Smooth muscle cell (in vitro differentiated cells): ENCODE results near the gene CCDC192. TPM values are rescaled to one million over a fixed set of nuclear protein-coding genes. Genes with fewer than 3 reads are reported as not detected.

Experiments used
- DNase-seq: peaks from one replicate; lab custom pipeline; 2025; ENCODE audit not compliant: unreplicated experiment; lab: John Stamatoyannopoulos, UW
- H2AFZ ChIP-seq: fragments of 200-600 bp; sonication (generic); 2 replicates; pipeline ENCODE4 v1.6.0; 2016; ENCODE audit warnings: antibody characterized with exemption, low read depth, mild to moderate bottlenecking
- H3F3A ChIP-seq: fragments of 200-600 bp; sonication (generic); 2 replicates; pipeline ENCODE4 v1.6.0; 2017; ENCODE audit warnings: antibody characterized with exemption, low read depth
- H3K27ac ChIP-seq: fragments of 200-600 bp; sonication (generic); 2 replicates; pipeline ENCODE4 v1.5.1; 2016; ENCODE audit warnings: low read depth, mild to moderate bottlenecking
- H3K27me3 ChIP-seq: fragments of 200-600 bp; sonication (generic); 2 replicates; pipeline ENCODE4 v1.6.1; 2016; ENCODE audit warnings: low read depth, mild to moderate bottlenecking
- H3K36me3 ChIP-seq: fragments of 200-600 bp; sonication (generic); 2 replicates; pipeline ENCODE4 v1.5.1; 2016; ENCODE audit warnings: low read depth
- H3K4me1 ChIP-seq: fragments of 200-600 bp; sonication (generic); 2 replicates; pipeline ENCODE4 v1.5.1; 2016; ENCODE audit warnings: low read depth
- H3K4me2 ChIP-seq: fragments of 200-600 bp; sonication (generic); 2 replicates; pipeline ENCODE4 v1.6.0; 2016; ENCODE audit warnings: mild to moderate bottlenecking
- H3K4me3 ChIP-seq: fragments of 200-600 bp; sonication (generic); 2 replicates; pipeline ENCODE4 v1.5.1; 2016; ENCODE audit warnings: mild to moderate bottlenecking
- H3K79me2 ChIP-seq: fragments of 200-600 bp; sonication (generic); 2 replicates; pipeline ENCODE4 v1.6.0; 2016; ENCODE audit warnings: low read depth, mild to moderate bottlenecking
- H3K9ac ChIP-seq: fragments of 200-600 bp; sonication (generic); 2 replicates; pipeline ENCODE4 v1.6.0; 2016; ENCODE audit warnings: low read depth
- H3K9me3 ChIP-seq: fragments of 200-600 bp; sonication (generic); replicated peaks from 2 replicates; pipeline ENCODE4 v1.5.1; 2016; ENCODE audit warnings: low read depth
- H4K20me1 ChIP-seq: fragments of 200-600 bp; sonication (generic); 2 replicates; pipeline ENCODE4 v1.6.0; 2016; ENCODE audit warnings: low read depth
- WGBS: methylation state at CpG from one replicate; pipeline ENCODE4 v1.1.7; 2016; ENCODE audit warnings: low lambda C conversion rate; 5-methylcytosine and 5-hydroxymethylcytosine counted together
- polyA plus RNA-seq: library from polyadenylated mRNA; unstranded; fragments of >200 nt; fragmentation: Nextera tagmentation; extraction: Ambion mirVana; gene quantifications from 2 replicates; pipeline ENCODE4 v1.2.1, GENCODE V29; 2016
- total RNA-seq: library from RNA; depleted of rRNA; stranded (reverse); fragments of >200 nt; gene quantifications from 2 replicates; pipeline ENCODE4 v1.2.3, GENCODE V29; 2014
- TF ChIP-seq, protein P1 (sequence below): fragments of 200-600 bp; sonication (generic); IDR thresholded peaks from 2 replicates; pipeline ENCODE4 v1.5.1; 2017; ENCODE audit warnings: borderline replicate concordance, mild to moderate bottlenecking, antibody characterized with exemption; ENCODE audit not compliant: insufficient read depth, poor library complexity, severe bottlenecking

CCDC192 gene
- total and polyA plus RNA-seq, 2 experiments from 2014 or later = not detected

DNA sequence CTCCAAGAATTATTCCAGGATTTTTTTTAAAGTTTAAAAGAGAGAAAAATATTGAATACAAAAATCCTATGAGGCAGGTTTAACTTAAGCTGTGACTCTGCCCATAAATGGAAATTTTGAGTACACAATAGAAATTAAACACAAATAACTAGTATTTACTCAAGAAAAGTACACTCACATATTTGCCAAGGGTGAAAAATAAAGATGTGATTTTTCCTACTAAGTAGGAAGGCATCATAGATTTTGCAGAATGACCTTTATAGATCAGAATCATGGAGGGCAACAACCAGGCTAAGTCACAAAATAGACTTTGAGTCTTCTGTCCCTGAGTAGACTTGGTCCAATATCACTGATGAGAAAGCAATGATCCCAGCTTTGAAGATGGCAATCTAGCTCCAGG, 277.7 kb downstream of the CCDC192 start:
- no peak overlapping the region for H3K27ac ChIP-seq
- no peaks in the 10 kb centered on the region for H3K4me1 ChIP-seq
- no peaks in the 10 kb centered on the region for H3K27me3 ChIP-seq
- no peaks in the 10 kb centered on the region for H3K79me2 ChIP-seq
- H3K4me2 ChIP-seq = no peak overlapping the region
- H3K9me3 ChIP-seq = no peaks in the 10 kb centered on the region
- no peaks in the 10 kb centered on the region for H3K36me3 ChIP-seq
- no peak for DNase-seq
- TF ChIP-seq, protein P1, sequence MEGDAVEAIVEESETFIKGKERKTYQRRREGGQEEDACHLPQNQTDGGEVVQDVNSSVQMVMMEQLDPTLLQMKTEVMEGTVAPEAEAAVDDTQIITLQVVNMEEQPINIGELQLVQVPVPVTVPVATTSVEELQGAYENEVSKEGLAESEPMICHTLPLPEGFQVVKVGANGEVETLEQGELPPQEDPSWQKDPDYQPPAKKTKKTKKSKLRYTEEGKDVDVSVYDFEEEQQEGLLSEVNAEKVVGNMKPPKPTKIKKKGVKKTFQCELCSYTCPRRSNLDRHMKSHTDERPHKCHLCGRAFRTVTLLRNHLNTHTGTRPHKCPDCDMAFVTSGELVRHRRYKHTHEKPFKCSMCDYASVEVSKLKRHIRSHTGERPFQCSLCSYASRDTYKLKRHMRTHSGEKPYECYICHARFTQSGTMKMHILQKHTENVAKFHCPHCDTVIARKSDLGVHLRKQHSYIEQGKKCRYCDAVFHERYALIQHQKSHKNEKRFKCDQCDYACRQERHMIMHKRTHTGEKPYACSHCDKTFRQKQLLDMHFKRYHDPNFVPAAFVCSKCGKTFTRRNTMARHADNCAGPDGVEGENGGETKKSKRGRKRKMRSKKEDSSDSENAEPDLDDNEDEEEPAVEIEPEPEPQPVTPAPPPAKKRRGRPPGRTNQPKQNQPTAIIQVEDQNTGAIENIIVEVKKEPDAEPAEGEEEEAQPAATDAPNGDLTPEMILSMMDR = no peak
- no peak overlapping the region for H3K4me3 ChIP-seq
- no peaks in the 10 kb centered on the region for H4K20me1 ChIP-seq
- no peaks in the 10 kb centered on the region for H3F3A ChIP-seq
- H3K9ac ChIP-seq = no peak overlapping the region
- no peak overlapping the region for H2AFZ ChIP-seq

DNA sequence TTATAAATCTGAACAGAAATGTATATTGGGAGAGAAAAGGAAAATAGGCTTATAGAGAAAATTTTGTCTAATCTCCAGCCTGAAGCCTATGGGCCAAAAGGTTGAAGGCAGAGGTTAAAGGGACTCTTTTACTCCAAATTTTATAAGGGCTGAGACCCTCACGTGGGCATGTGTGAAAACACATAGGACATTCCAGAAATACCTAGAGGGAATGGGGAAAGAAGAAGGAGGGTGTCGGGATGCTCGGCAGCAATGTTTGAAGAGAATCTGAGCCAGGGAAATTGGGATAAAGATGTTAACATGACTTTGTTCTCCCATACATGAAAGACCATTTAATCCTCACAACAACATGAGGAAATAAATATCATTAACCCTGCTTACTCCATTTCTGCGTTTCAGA, 278.3 kb downstream of the CCDC192 start:
- 69% methylated on average over 4 of the region's 4 CpGs for WGBS

DNA sequence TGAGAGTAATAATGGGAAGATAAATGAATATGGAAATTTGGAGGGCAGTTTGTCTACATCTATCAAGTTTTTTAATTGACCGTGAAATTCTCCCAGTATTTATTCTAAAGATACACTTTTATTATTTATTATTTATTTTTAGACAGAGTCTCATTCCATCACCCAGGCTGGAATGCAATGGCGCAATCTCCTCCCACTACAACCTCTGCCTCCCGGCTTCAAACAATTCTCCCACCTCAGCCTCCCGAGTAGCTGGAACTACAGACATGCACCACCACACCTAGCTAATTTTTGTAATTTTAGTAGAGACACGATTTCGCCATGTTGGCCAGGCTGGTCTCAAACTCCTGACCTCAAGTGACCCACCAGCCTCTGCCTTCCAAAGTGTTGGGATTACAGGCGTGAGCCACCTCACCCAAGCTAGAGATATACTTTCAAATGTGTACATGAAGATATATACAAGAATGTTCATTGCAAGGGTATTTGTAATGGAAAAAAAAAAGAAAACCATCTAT, 282.7 kb downstream of the CCDC192 start:
- no peak overlapping the region for H2AFZ ChIP-seq
- H3K27me3 ChIP-seq = no peaks in the 10 kb centered on the region
- no peak overlapping the region for H3K27ac ChIP-seq
- no peak overlapping the region for H3K4me2 ChIP-seq
- no peaks in the 10 kb centered on the region for H3K36me3 ChIP-seq
- no peak overlapping the region for H3K4me3 ChIP-seq
- 84% methylated on average over 7 of the region's 7 CpGs for WGBS
- H4K20me1 ChIP-seq = no peaks in the 10 kb centered on the region
- H3K4me1 ChIP-seq = peaks cover 7% of the 10 kb centered on the region
- H3K79me2 ChIP-seq = no peaks in the 10 kb centered on the region
- TF ChIP-seq, protein P1 = no peak
- peaks cover 3% of the 10 kb centered on the region for H3F3A ChIP-seq
- H3K9me3 ChIP-seq = no peaks in the 10 kb centered on the region
- H3K9ac ChIP-seq = no peak overlapping the region
- no peak for DNase-seq

More for the DNA sequence above, 278.3 kb downstream of the CCDC192 start:
- Histone ChIP-seq H3K4me1 (no peaks in the 10 kb centered on the region), H2AFZ (no peak overlapping the region), H3K9me3 (no peaks in the 10 kb centered on the region), H4K20me1 (no peaks in the 10 kb centered on the region), H3K27ac (no peak overlapping the region), H3K79me2 (no peaks in the 10 kb centered on the region), H3K9ac (no peak overlapping the region), H3K27me3 (no peaks in the 10 kb centered on the region), H3K4me3 (no peak overlapping the region), H3K4me2 (no peak overlapping the region), H3K36me3 (no peaks in the 10 kb centered on the region), H3F3A (no peaks in the 10 kb centered on the region)
- TF ChIP-seq, protein P1 = no peak
- DNase-seq = no peak
